ENCODE measurements around the gene KCNQ1.

KCNQ1 gene

GRCh38 chr11:2559527-2560311, 114.9 kb downstream of the KCNQ1 start:
- DNase-seq: no peak

- DNase-seq: no peak
Measured at GRCh38 chr11:2561696-2562581, 117.1 kb downstream of the KCNQ1 start.

- DNase-seq: no peak
Measured at GRCh38 chr11:2562890-2563212, 118.0 kb downstream of the KCNQ1 start.

GRCh38 chr11:2563213-2564007, 118.6 kb downstream of the KCNQ1 start:
- no peak for DNase-seq

- DNase-seq: no peak
Measured at GRCh38 chr11:2564008-2564530, 119.3 kb downstream of the KCNQ1 start.

GRCh38 chr11:2564588-2565425, 120.0 kb downstream of the KCNQ1 start:
- DNase-seq: no peak

- DNase-seq: no peak
Measured at GRCh38 chr11:2565447-2566222, 120.8 kb downstream of the KCNQ1 start.

GRCh38 chr11:2566223-2567025, 121.6 kb downstream of the KCNQ1 start:
- DNase-seq: no peak

- no peak for DNase-seq
Measured at GRCh38 chr11:2567026-2567671, 122.3 kb downstream of the KCNQ1 start.

GRCh38 chr11:2569321-2569721, 124.5 kb downstream of the KCNQ1 start:
- DNase-seq: no peak

GRCh38 chr11:2569731-2570210, 125.0 kb downstream of the KCNQ1 start:
- DNase-seq: no peak

GRCh38 chr11:2570211-2570811, 125.5 kb downstream of the KCNQ1 start:
- DNase-seq: no peak

GRCh38 chr11:2570841-2571597, 126.2 kb downstream of the KCNQ1 start:
- no peak for DNase-seq

GRCh38 chr11:2571598-2572281, 126.9 kb downstream of the KCNQ1 start:
- DNase-seq: no peak

- no peak for DNase-seq
Measured at GRCh38 chr11:2572491-2573239, 127.9 kb downstream of the KCNQ1 start.

GRCh38 chr11:2573240-2574042, 128.6 kb downstream of the KCNQ1 start:
- DNase-seq: no peak

Data from stimulated activated CD8-positive, alpha-beta memory T cell treated with anti-CD3 and anti-CD28 coated beads, Interleukin-4, amount 100 ng/mL, for 48 hours (primary cell).